Measurements from ENCODE around the gene SVOPL.

DNA sequence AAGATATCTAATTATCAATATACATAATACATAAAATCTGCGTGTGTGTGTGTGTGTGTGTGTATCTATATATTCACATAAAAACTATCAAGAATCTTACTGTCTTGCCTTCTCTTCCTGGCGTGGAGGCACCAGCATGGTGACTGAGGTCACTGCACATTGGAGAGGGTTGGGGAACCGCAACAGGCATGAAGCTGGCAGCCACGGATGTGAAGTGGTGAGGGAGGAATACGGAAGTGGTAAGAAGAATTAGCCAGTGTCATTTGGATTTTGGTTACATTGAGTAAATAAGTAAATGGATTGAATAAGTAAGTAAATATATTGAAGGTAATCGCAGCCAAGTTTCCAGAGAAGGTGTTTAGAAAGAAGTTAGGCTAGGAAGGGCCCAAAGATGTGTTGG is 156.0 kb downstream of the SVOPL start:
- TF ChIP-seq MYC (IDR thresholded peaks at IDR 0.05; ENCODE audit: low read depth, low read length), result no peak
- TF ChIP-seq POLR2A (IDR thresholded peaks at IDR 0.05; ENCODE audit: extremely low read depth, insufficient read length), result no peak
- TF ChIP-seq, protein P1, sequence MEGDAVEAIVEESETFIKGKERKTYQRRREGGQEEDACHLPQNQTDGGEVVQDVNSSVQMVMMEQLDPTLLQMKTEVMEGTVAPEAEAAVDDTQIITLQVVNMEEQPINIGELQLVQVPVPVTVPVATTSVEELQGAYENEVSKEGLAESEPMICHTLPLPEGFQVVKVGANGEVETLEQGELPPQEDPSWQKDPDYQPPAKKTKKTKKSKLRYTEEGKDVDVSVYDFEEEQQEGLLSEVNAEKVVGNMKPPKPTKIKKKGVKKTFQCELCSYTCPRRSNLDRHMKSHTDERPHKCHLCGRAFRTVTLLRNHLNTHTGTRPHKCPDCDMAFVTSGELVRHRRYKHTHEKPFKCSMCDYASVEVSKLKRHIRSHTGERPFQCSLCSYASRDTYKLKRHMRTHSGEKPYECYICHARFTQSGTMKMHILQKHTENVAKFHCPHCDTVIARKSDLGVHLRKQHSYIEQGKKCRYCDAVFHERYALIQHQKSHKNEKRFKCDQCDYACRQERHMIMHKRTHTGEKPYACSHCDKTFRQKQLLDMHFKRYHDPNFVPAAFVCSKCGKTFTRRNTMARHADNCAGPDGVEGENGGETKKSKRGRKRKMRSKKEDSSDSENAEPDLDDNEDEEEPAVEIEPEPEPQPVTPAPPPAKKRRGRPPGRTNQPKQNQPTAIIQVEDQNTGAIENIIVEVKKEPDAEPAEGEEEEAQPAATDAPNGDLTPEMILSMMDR (IDR thresholded peaks at IDR 0.05; ENCODE audit: low read depth, low read length), result no peak
